Pancreas (tissue), 10 donors: ENCODE data around the gene SPTBN1. TPM values are rescaled to one million over a fixed set of nuclear protein-coding genes. Genes with fewer than 3 reads are reported as not detected.
A peak's percentile ranks its signal among the peaks of the same experiment; 100 is the strongest.

Experiments
- ATAC-seq, 4 donors: fragments of 200-7000 bp; cut with Tn5 transposase; one replicate each; pipeline versions ENCODE4 v1.8.0 to v1.9.1; 2020; ENCODE audit warnings: mild to moderate bottlenecking in 4 of 4, moderate library complexity in 4 of 4
- DNase-seq, 6 donors: peaks; one replicate each; pipeline ENCODE4 v3.0.0-alpha.2; 2020
- FAIRE-seq: peaks from 2 replicates; lab custom pipeline; 2012; peaks lifted over from hg19 to GRCh38; lab: Jason Lieb, UNC
- H3K27ac ChIP-seq, 4 donors: fragments of 200-600 bp; sonication (generic); 1 replicate in 3 of 4; 2 replicates in 1 of 4; pipeline versions ENCODE4 v1.5.0 to v1.8.0; 2020
- H3K27me3 ChIP-seq, 4 donors: fragments of 200-600 bp; one replicate each; pipeline ENCODE4 v1.8.0; 2021
- H3K36me3 ChIP-seq, 3 donors: fragments of 200-600 bp; sonication (generic) in 1 of 3; one replicate each; pipeline versions ENCODE4 v1.5.0 to v1.8.0; 2020 to 2021
- H3K4me1 ChIP-seq, 3 donors: fragments of 200-600 bp; one replicate each; pipeline ENCODE4 v1.8.0; 2021
- H3K4me3 ChIP-seq, 4 donors: fragments of 200-600 bp; sonication (generic) in 2 of 4; one replicate each; pipeline versions ENCODE4 v1.5.0 to v1.8.0; 2020 to 2021
- H3K9me3 ChIP-seq, 4 donors: fragments of 200-600 bp; one replicate each; pipeline ENCODE4 v1.8.0; 2021
- CTCF ChIP-seq, 4 donors: fragments of 200-600 bp; sonication (generic) in 3 of 4; IDR thresholded peaks; one replicate each; pipeline versions ENCODE4 v1.5.0 to v1.8.0; 2021; ENCODE audit warnings: antibody characterized with exemption in 4 of 4
- WGBS, 2 donors: extraction: QIAGEN DNeasy Blood & Tissue Kit; methylation state at CpG; one replicate each; pipeline ENCODE4 v1.1.7; 2013; 5-methylcytosine and 5-hydroxymethylcytosine counted together
- intact Hi-C, 3 donors: fragments of 100-400 bp; cut with DNase I; formaldehyde crosslinking; loops; one replicate each; pipeline versions ENCODE4 v1.11.1 to v1.14.2; 2022
- polyA plus RNA-seq, 2 donors: library from polyadenylated mRNA; stranded (reverse); fragments of 200-250 nt; gene quantifications; one replicate each; pipeline ENCODE4 v1.2.3, GENCODE V29; 2013
- total RNA-seq, 6 donors: library from RNA; stranded (reverse); fragmentation: NEBNext Ultra II Directional in 4 of 6; extraction: Animal tissue kit (Norgen Biotek cat#: 25700) in 4 of 6; gene quantifications; one replicate each; pipeline versions ENCODE4 v1.2.1 to v1.2.4, GENCODE V29; 2021 to 2023
- donor health status: healthy with polysubstance abuse.
- donor health status: DM: no; HTN: no; CAD: no; lungs with moderate emphysema.
- donor health status: DM: no; HTN: no; CAD: no.
- donor health status: control.
- donor health status: control.
- donor health status: Bipolar disorder and iron deficiency.
- donor health status: DM: yes; HTN: yes; CAD: no.
- donor health status: DM: no; HTN: no; CAD: no.
- donor health status: DM: no; HTN: no; CAD: no.
- donor health status: DM: yes; HTN: yes; CAD: no.

The SPTBN1 gene
- total and polyA plus RNA-seq, 8 donors, result 43.8 to 192 (median 84.4) TPM

- H3K27me3 ChIP-seq, result no peaks in the 10 kb centered on the region
- no peaks in the 10 kb centered on the region for H3K36me3 ChIP-seq
- intact Hi-C loops, result no loop called here
- ATAC-seq, result peak; percentile 86 to 94 (median 90)
- H3K4me1 ChIP-seq, result peaks cover 0 to 11% (median 10%) of the 10 kb centered on the region in 3 donors
- WGBS, 2 donors, result 51 to 65% methylated on average over 8 of the region's 8 CpGs
- H3K9me3 ChIP-seq, result no peaks in the 10 kb centered on the region
- H3K27ac ChIP-seq, result no peak overlapping the region
- DNase-seq, result peak in 3 of 6 donors; percentile 24 to 49 (median 26)
- no peak overlapping the region for H3K4me3 ChIP-seq
- FAIRE-seq, result no peak
- TF ChIP-seq CTCF (IDR thresholded peaks at IDR 0.05), result peak in 1 of 4 donors; percentile 22
These were observed 41.9 kb downstream of the SPTBN1 start for GRCh38 chr2:54497763-54498680.

GRCh38 chr2:54499661-54500060 is 43.5 kb downstream of the SPTBN1 start:
- ATAC-seq (peak in 1 of 4 donors; percentile 34), FAIRE-seq (peak; percentile 26), DNase-seq (no peak)
- H3K4me1 ChIP-seq, result peaks cover 0 to 11% (median 10%) of the 10 kb centered on the region in 3 donors
- intact Hi-C loops, result no loop called here
- no peaks in the 10 kb centered on the region for H3K9me3 ChIP-seq
- H3K27me3 ChIP-seq, result no peaks in the 10 kb centered on the region
- WGBS, 2 donors, result 18 to 28% methylated on average over 2 of the region's 2 CpGs
- no peak overlapping the region for H3K27ac ChIP-seq
- TF ChIP-seq CTCF (IDR thresholded peaks at IDR 0.05), result no peak
- H3K36me3 ChIP-seq, result no peaks in the 10 kb centered on the region
- no peak overlapping the region for H3K4me3 ChIP-seq

- H3K27me3 ChIP-seq, result no peaks in the 10 kb centered on the region
- no peak for TF ChIP-seq CTCF (IDR thresholded peaks at IDR 0.05)
- H3K9me3 ChIP-seq, result no peaks in the 10 kb centered on the region
- peaks cover 0 to 11% (median 10%) of the 10 kb centered on the region in 3 donors for H3K4me1 ChIP-seq
- intact Hi-C loops, result no loop called here
- FAIRE-seq, result no peak
- no peaks in the 10 kb centered on the region for H3K36me3 ChIP-seq
- 84 to 88% methylated on average over 8 of the region's 8 CpGs for WGBS, 2 donors
- no peak overlapping the region for H3K4me3 ChIP-seq
- no peak overlapping the region for H3K27ac ChIP-seq
- no peak for ATAC-seq
- no peak for DNase-seq
These were observed 44.5 kb downstream of the SPTBN1 start for GRCh38 chr2:54500404-54501205.

- no peak for DNase-seq
- Histone ChIP-seq H3K4me3 (no peak overlapping the region), H3K27ac (no peak overlapping the region), H3K36me3 (no peaks in the 10 kb centered on the region), H3K4me1 (peaks cover 0 to 11% (median 10%) of the 10 kb centered on the region in 3 donors), H3K27me3 (no peaks in the 10 kb centered on the region), H3K9me3 (no peaks in the 10 kb centered on the region)
- FAIRE-seq, result no peak
- no peak for TF ChIP-seq CTCF (IDR thresholded peaks at IDR 0.05)
- ATAC-seq, result no peak
- WGBS, 2 donors, result 56 to 57% methylated on average over 2 of the region's 2 CpGs
- intact Hi-C loops, result no loop called here
These were observed 46.6 kb downstream of the SPTBN1 start for GRCh38 chr2:54502731-54503130.
